Esophagus muscularis mucosa (tissue), 3 donors: ENCODE data around the gene RNF138.

Experiments
- CTCF ChIP-seq, 3 experiments: fragments of 200-600 bp in 2 of 3; fragments of 450-650 bp in 1 of 3; sonication (generic) in 2 of 3; IDR thresholded peaks; one replicate each; pipeline ENCODE4 v1.5.1; 2017 to 2019; ENCODE audit warnings: antibody characterized with exemption in 3 of 3, mild to moderate bottlenecking in 2 of 3, moderate library complexity in 1 of 3
- POLR2A ChIP-seq: fragments of 450-650 bp; IDR thresholded peaks from one replicate; pipeline ENCODE4 v1.6.1; 2017; ENCODE audit warnings: antibody characterized with exemption, moderate library complexity, mild to moderate bottlenecking, low read depth
- POLR2AphosphoS5 ChIP-seq, 2 donors: sonication (generic); formaldehyde crosslinking; IDR thresholded peaks; one replicate each; pipeline ENCODE4 v1.6.1; 2017; ENCODE audit warnings: antibody characterized with exemption in 2 of 2

- TF ChIP-seq POLR2AphosphoS5 (IDR thresholded peaks at IDR 0.05) (no peak), POLR2A (no peak), CTCF (IDR thresholded peaks at IDR 0.05) (no peak)
These were observed 68.9 kb downstream of the RNF138 start for GRCh38 chr18:32160547-32160946.
